Vagina (tissue), 2 donors: ENCODE data around the gene MYLK2.
"Not testable (repeated sequence)": the region's sequence is repeated elsewhere in the genome, so short reads cannot be mapped to it uniquely, and the experiment has no call there.

Experiments
- CTCF ChIP-seq, 3 experiments: fragments of 450-650 bp in 2 of 3; fragments of 200-600 bp in 1 of 3; sonication (generic) in 1 of 3; IDR thresholded peaks; one replicate each; pipeline ENCODE4 v1.5.1; 2017 to 2019; ENCODE audit warnings: antibody characterized with exemption in 3 of 3, mild to moderate bottlenecking in 2 of 3, moderate library complexity in 2 of 3
- POLR2A ChIP-seq, 2 donors: fragments of 450-650 bp; IDR thresholded peaks; one replicate each; pipeline ENCODE4 v1.6.1; 2017; ENCODE audit warnings: antibody characterized with exemption in 2 of 2, mild to moderate bottlenecking in 2 of 2, moderate library complexity in 2 of 2
- POLR2AphosphoS5 ChIP-seq, 2 donors: sonication (generic); formaldehyde crosslinking; IDR thresholded peaks; one replicate each; pipeline ENCODE4 v1.9.0; 2017; ENCODE audit warnings: antibody characterized with exemption in 2 of 2, mild to moderate bottlenecking in 2 of 2, low read depth in 1 of 2; ENCODE audit not compliant: insufficient read depth in 1 of 2

DNA sequence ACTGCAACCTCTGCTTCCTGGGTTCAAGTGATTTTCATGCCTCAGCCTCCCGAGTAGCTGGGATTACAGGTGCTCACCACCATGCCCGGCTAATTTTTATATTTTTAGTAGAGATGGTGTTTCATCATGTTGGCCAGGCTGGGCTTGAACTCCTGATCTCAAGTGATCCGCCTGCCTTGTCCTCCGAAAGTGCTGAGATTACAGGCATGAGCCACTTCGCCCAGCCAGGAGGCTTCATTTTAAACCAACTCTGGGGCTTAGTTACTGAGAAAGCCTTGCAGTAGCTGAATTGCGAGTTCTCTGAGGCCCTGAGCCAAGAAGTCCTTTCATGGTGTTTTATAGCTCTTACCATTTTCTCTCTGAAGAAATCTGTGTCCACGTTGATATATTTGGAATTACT, 5.0 kb upstream of the MYLK2 start:
- not testable (repeated sequence) for TF ChIP-seq CTCF (IDR thresholded peaks at IDR 0.05); POLR2AphosphoS5 (IDR thresholded peaks at IDR 0.05; ENCODE audit: insufficient read depth in 1 of 2, low read depth in 1 of 2); POLR2A (IDR thresholded peaks at IDR 0.05)
